Sigmoid colon (tissue), 3 donors: ENCODE measurements around the gene FCGR2B.

Experiments
- POLR2A ChIP-seq, 2 donors: fragments of 450-650 bp; IDR thresholded peaks; one replicate each; pipeline ENCODE4 v1.6.1; 2016; ENCODE audit warnings: antibody characterized with exemption in 2 of 2, mild to moderate bottlenecking in 2 of 2, moderate library complexity in 2 of 2
- TF ChIP-seq, protein P1 (sequence below), 4 experiments: fragments of 450-650 bp in 3 of 4; fragments of 200-600 bp in 1 of 4; IDR thresholded peaks; one replicate each; pipeline ENCODE4 v1.5.1; 2016 to 2019; ENCODE audit warnings: antibody characterized with exemption in 4 of 4, mild to moderate bottlenecking in 3 of 4, moderate library complexity in 2 of 4

DNA sequence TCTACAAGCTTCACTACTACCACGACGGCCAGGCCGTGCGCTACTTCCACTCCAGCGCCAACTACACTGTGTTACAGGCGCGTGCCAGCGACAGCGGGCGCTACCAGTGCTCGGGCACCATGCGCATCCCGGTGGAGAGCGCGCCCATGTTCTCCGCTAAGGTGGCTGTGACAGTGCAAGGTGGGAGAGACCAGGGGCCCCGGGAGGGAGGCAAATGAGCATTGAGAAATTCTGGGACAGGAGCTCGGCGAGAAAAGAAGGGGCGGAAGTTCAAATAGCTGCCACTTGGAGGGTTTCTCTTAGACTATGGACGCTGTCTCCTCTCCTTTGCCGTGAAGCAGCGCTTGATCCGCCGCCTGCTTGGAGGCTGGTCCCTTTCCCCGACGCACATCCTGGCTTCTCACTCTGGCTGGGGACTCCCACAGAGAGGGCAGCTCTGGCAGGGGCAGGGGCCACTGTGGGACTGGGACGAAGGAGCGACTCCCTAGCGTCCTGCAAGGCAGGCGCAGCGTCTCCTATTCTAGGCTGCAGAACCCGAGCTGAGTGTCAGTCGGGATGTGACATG is 63.0 kb downstream of the FCGR2B start:
- no peak for TF ChIP-seq POLR2A (IDR thresholded peaks at IDR 0.05)
- TF ChIP-seq, protein P1, sequence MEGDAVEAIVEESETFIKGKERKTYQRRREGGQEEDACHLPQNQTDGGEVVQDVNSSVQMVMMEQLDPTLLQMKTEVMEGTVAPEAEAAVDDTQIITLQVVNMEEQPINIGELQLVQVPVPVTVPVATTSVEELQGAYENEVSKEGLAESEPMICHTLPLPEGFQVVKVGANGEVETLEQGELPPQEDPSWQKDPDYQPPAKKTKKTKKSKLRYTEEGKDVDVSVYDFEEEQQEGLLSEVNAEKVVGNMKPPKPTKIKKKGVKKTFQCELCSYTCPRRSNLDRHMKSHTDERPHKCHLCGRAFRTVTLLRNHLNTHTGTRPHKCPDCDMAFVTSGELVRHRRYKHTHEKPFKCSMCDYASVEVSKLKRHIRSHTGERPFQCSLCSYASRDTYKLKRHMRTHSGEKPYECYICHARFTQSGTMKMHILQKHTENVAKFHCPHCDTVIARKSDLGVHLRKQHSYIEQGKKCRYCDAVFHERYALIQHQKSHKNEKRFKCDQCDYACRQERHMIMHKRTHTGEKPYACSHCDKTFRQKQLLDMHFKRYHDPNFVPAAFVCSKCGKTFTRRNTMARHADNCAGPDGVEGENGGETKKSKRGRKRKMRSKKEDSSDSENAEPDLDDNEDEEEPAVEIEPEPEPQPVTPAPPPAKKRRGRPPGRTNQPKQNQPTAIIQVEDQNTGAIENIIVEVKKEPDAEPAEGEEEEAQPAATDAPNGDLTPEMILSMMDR (IDR thresholded peaks at IDR 0.05): peak; percentile 28 to 59 (median 42)
